Smooth muscle cell (in vitro differentiated cells): ENCODE measurements around the gene ZNF330. TPM values are rescaled to one million over a fixed set of nuclear protein-coding genes. Genes with fewer than 3 reads are reported as not detected.
"Not testable (repeated sequence)": the region's sequence is repeated elsewhere in the genome, so short reads cannot be mapped to it uniquely, and the experiment has no call there.

Experiments used
- DNase-seq: peaks from one replicate; lab custom pipeline; 2025; ENCODE audit not compliant: unreplicated experiment; lab: John Stamatoyannopoulos, UW
- H2AFZ ChIP-seq: fragments of 200-600 bp; sonication (generic); 2 replicates; pipeline ENCODE4 v1.6.0; 2016; ENCODE audit warnings: antibody characterized with exemption, low read depth, mild to moderate bottlenecking
- H3F3A ChIP-seq: fragments of 200-600 bp; sonication (generic); 2 replicates; pipeline ENCODE4 v1.6.0; 2017; ENCODE audit warnings: antibody characterized with exemption, low read depth
- H3K27ac ChIP-seq: fragments of 200-600 bp; sonication (generic); 2 replicates; pipeline ENCODE4 v1.5.1; 2016; ENCODE audit warnings: low read depth, mild to moderate bottlenecking
- H3K27me3 ChIP-seq: fragments of 200-600 bp; sonication (generic); 2 replicates; pipeline ENCODE4 v1.6.1; 2016; ENCODE audit warnings: low read depth, mild to moderate bottlenecking
- H3K36me3 ChIP-seq: fragments of 200-600 bp; sonication (generic); 2 replicates; pipeline ENCODE4 v1.5.1; 2016; ENCODE audit warnings: low read depth
- H3K4me1 ChIP-seq: fragments of 200-600 bp; sonication (generic); 2 replicates; pipeline ENCODE4 v1.5.1; 2016; ENCODE audit warnings: low read depth
- H3K4me2 ChIP-seq: fragments of 200-600 bp; sonication (generic); 2 replicates; pipeline ENCODE4 v1.6.0; 2016; ENCODE audit warnings: mild to moderate bottlenecking
- H3K4me3 ChIP-seq: fragments of 200-600 bp; sonication (generic); 2 replicates; pipeline ENCODE4 v1.5.1; 2016; ENCODE audit warnings: mild to moderate bottlenecking
- H3K79me2 ChIP-seq: fragments of 200-600 bp; sonication (generic); 2 replicates; pipeline ENCODE4 v1.6.0; 2016; ENCODE audit warnings: low read depth, mild to moderate bottlenecking
- H3K9ac ChIP-seq: fragments of 200-600 bp; sonication (generic); 2 replicates; pipeline ENCODE4 v1.6.0; 2016; ENCODE audit warnings: low read depth
- H3K9me3 ChIP-seq: fragments of 200-600 bp; sonication (generic); replicated peaks from 2 replicates; pipeline ENCODE4 v1.5.1; 2016; ENCODE audit warnings: low read depth
- H4K20me1 ChIP-seq: fragments of 200-600 bp; sonication (generic); 2 replicates; pipeline ENCODE4 v1.6.0; 2016; ENCODE audit warnings: low read depth
- WGBS: methylation state at CpG from one replicate; pipeline ENCODE4 v1.1.7; 2016; ENCODE audit warnings: low lambda C conversion rate; 5-methylcytosine and 5-hydroxymethylcytosine counted together
- polyA plus RNA-seq: library from polyadenylated mRNA; unstranded; fragments of >200 nt; fragmentation: Nextera tagmentation; extraction: Ambion mirVana; gene quantifications from 2 replicates; pipeline ENCODE4 v1.2.1, GENCODE V29; 2016
- total RNA-seq: library from RNA; depleted of rRNA; stranded (reverse); fragments of >200 nt; gene quantifications from 2 replicates; pipeline ENCODE4 v1.2.3, GENCODE V29; 2014
- TF ChIP-seq, protein P1 (sequence below): fragments of 200-600 bp; sonication (generic); IDR thresholded peaks from 2 replicates; pipeline ENCODE4 v1.5.1; 2017; ENCODE audit warnings: borderline replicate concordance, mild to moderate bottlenecking, antibody characterized with exemption; ENCODE audit not compliant: insufficient read depth, poor library complexity, severe bottlenecking

The ZNF330 gene
- total and polyA plus RNA-seq, 2 experiments from 2014 or later, result 23.8 to 26.8 TPM

GRCh38 chr4:141179474-141180373 is 41.0 kb upstream of the ZNF330 start:
- Histone ChIP-seq H3K9me3 (no peaks in the 10 kb centered on the region), H3K27me3 (no peaks in the 10 kb centered on the region), H4K20me1 (no peaks in the 10 kb centered on the region), H3K36me3 (no peaks in the 10 kb centered on the region), H3K9ac (no peak overlapping the region), H2AFZ (no peak overlapping the region), H3K27ac (no peak overlapping the region), H3K4me1 (no peaks in the 10 kb centered on the region), H3K4me3 (no peak overlapping the region), H3F3A (no peaks in the 10 kb centered on the region), H3K79me2 (no peaks in the 10 kb centered on the region), H3K4me2 (no peak overlapping the region)
- TF ChIP-seq, protein P1, sequence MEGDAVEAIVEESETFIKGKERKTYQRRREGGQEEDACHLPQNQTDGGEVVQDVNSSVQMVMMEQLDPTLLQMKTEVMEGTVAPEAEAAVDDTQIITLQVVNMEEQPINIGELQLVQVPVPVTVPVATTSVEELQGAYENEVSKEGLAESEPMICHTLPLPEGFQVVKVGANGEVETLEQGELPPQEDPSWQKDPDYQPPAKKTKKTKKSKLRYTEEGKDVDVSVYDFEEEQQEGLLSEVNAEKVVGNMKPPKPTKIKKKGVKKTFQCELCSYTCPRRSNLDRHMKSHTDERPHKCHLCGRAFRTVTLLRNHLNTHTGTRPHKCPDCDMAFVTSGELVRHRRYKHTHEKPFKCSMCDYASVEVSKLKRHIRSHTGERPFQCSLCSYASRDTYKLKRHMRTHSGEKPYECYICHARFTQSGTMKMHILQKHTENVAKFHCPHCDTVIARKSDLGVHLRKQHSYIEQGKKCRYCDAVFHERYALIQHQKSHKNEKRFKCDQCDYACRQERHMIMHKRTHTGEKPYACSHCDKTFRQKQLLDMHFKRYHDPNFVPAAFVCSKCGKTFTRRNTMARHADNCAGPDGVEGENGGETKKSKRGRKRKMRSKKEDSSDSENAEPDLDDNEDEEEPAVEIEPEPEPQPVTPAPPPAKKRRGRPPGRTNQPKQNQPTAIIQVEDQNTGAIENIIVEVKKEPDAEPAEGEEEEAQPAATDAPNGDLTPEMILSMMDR, result no peak
- 62% methylated on average over 8 of the region's 8 CpGs for WGBS
- DNase-seq, result no peak

DNA sequence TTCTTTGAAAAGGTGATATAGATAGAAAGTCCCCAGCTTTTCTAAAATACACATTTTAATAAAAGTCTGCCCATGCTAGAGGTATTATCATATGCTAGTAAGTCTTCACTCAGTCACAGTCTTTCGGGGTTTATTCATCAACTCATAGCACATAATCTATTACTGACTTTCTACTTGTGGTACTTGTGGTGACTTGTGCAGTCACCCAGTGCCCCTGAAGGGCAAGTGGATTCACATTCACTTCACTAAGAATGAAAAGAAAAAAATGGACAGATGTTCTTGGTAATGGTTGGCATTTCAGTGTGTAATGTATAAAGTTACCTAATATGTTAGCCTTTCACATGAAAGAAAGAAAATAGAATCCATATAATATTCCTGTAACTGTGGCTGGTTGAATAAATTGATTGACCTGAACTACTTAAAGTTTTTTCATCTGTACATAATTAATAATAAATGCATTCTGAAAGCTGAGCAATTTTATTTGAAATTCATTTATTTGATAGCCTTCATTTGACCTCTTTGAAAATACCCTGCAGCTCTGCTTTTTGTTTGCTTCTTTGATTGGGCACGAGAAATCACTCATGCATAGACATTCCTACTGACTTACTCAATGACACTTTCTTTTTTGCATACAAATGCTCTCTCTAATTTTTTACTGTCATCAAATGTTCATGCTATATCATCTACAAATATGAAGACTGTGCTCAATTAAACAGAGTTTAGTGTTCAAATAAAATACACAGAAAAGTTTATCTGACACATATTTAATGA is 39.5 kb upstream of the ZNF330 start:
- DNase-seq, result no peak
- 85% methylated on average over 2 of the region's 2 CpGs for WGBS

GRCh38 chr4:141183491-141183890 is 37.2 kb upstream of the ZNF330 start:
- not testable (repeated sequence) for H3F3A ChIP-seq, H3K27me3 ChIP-seq, H3K27ac ChIP-seq, H3K4me2 ChIP-seq, DNase-seq, H3K4me3 ChIP-seq, H3K36me3 ChIP-seq, H3K9ac ChIP-seq, H3K4me1 ChIP-seq, H3K79me2 ChIP-seq, H4K20me1 ChIP-seq, H2AFZ ChIP-seq, H3K9me3 ChIP-seq
- WGBS, result 60% methylated on average over 2 of the region's 2 CpGs

More for the DNA sequence above, 39.5 kb upstream of the ZNF330 start:
- no peak overlapping the region for H3K4me3 ChIP-seq
- H3K27me3 ChIP-seq, result no peaks in the 10 kb centered on the region
- H4K20me1 ChIP-seq, result no peaks in the 10 kb centered on the region
- H3F3A ChIP-seq, result no peaks in the 10 kb centered on the region
- no peak overlapping the region for H3K4me2 ChIP-seq
- H3K4me1 ChIP-seq, result no peaks in the 10 kb centered on the region
- no peak overlapping the region for H3K27ac ChIP-seq
- TF ChIP-seq, protein P1, result no peak
- H3K9me3 ChIP-seq, result no peaks in the 10 kb centered on the region
- H3K36me3 ChIP-seq, result no peaks in the 10 kb centered on the region
- H2AFZ ChIP-seq, result no peak overlapping the region
- H3K79me2 ChIP-seq, result no peaks in the 10 kb centered on the region
- H3K9ac ChIP-seq, result no peak overlapping the region

DNA sequence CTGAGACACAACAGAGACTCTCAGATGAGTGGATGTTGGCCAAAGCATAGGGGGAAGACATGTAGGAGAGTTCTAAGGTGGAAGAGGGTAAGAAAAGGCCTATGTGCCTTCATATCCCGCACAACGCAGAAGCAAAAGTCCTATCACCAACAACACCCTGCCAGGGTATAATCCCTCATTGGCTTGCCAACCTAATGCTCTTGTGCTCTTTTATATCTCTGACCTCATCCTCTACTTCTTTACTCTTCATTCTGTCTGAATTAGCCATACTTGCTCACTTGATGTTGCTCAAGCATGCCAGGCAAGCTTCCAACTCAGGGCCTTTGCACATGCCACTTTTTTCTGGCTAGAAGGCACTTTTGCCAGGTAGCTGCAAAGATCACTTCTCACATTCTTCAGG is 28.1 kb upstream of the ZNF330 start:
- Histone ChIP-seq H3K36me3 (no peaks in the 10 kb centered on the region), H3F3A (no peaks in the 10 kb centered on the region), H3K4me3 (no peak overlapping the region), H3K79me2 (no peaks in the 10 kb centered on the region), H3K27ac (no peak overlapping the region), H3K4me1 (no peaks in the 10 kb centered on the region), H2AFZ (no peak overlapping the region), H4K20me1 (no peaks in the 10 kb centered on the region), H3K27me3 (peaks cover 10% of the 10 kb centered on the region), H3K9me3 (no peaks in the 10 kb centered on the region), H3K4me2 (no peak overlapping the region), H3K9ac (no peak overlapping the region)
- TF ChIP-seq, protein P1, result no peak
- DNase-seq, result no peak
- 100% methylated on average over 2 of the region's 2 CpGs for WGBS
